Measurements from ENCODE around the gene DNAJB6. TPM values are rescaled to one million over a fixed set of nuclear protein-coding genes. Genes with fewer than 3 reads are reported as not detected.

The DNAJB6 gene
- total RNA-seq, 1 experiment from 2014 or later, result 89.7 TPM

- Histone ChIP-seq H3K4me3 (no peak overlapping the region), H3K9me3 (no peaks in the 10 kb centered on the region), H3K27me3 (no peaks in the 10 kb centered on the region), H3K36me3 (no peaks in the 10 kb centered on the region)
- no peak for DNase-seq
Observed at GRCh38 chr7:157425137-157425731, 88.4 kb downstream of the DNAJB6 start.

DNA sequence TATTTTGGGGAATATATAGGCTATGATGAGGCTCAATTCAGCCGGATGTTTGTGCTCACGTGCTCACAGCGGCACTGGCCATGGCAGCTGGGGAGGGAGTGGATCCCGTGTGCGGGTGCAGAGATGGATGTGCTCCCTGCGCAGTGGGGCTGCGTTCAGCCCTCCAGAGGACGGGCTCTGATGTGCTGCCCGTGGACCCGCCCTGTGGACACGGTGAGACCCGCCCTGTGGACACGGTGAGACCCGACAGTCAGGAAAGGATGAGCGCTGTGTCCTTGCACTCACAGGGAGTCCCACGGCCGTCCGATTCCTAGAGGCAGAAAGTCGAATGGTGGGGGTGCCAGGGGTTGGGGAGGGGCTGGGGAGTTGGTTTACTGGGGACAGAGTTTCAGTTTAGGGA lies 89.0 kb downstream of the DNAJB6 start:
- H3K4me3 ChIP-seq, result no peak overlapping the region
- no peaks in the 10 kb centered on the region for H3K9me3 ChIP-seq
- H3K36me3 ChIP-seq, result no peaks in the 10 kb centered on the region
- no peaks in the 10 kb centered on the region for H3K27me3 ChIP-seq
- DNase-seq, result no peak

- no peaks in the 10 kb centered on the region for H3K27me3 ChIP-seq
- no peaks in the 10 kb centered on the region for H3K36me3 ChIP-seq
- H3K4me3 ChIP-seq, result no peak overlapping the region
- no peaks in the 10 kb centered on the region for H3K9me3 ChIP-seq
- DNase-seq, result no peak
Observed at GRCh38 chr7:157426463-157427301, 89.9 kb downstream of the DNAJB6 start.

- Histone ChIP-seq H3K27me3 (no peaks in the 10 kb centered on the region), H3K36me3 (no peaks in the 10 kb centered on the region), H3K4me3 (no peak overlapping the region), H3K9me3 (no peaks in the 10 kb centered on the region)
- no peak for DNase-seq
Observed at GRCh38 chr7:157427811-157428553, 91.2 kb downstream of the DNAJB6 start.

DNA sequence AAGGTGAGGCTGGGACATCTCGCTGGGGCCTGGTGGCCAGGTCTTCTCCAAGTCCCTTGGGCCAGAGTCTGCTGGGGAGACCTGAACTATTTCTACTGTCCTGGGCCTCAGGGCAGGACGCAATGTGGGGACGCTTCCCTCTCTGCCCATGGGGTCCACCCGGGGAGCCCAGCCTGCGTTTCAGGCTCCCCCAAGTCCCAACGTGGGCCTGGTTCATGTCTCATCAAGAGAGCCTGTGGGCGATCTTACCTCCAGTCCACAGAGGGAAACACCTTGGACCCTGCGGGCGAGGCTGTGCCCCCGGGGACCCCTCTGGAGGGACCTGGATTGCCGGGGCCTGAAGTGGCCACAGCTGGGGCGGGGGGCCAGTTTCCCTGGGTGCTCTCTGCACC lies 91.7 kb downstream of the DNAJB6 start:
- Histone ChIP-seq H3K27me3 (no peaks in the 10 kb centered on the region), H3K36me3 (no peaks in the 10 kb centered on the region), H3K9me3 (no peaks in the 10 kb centered on the region), H3K4me3 (no peak overlapping the region)
- no peak for DNase-seq

DNA sequence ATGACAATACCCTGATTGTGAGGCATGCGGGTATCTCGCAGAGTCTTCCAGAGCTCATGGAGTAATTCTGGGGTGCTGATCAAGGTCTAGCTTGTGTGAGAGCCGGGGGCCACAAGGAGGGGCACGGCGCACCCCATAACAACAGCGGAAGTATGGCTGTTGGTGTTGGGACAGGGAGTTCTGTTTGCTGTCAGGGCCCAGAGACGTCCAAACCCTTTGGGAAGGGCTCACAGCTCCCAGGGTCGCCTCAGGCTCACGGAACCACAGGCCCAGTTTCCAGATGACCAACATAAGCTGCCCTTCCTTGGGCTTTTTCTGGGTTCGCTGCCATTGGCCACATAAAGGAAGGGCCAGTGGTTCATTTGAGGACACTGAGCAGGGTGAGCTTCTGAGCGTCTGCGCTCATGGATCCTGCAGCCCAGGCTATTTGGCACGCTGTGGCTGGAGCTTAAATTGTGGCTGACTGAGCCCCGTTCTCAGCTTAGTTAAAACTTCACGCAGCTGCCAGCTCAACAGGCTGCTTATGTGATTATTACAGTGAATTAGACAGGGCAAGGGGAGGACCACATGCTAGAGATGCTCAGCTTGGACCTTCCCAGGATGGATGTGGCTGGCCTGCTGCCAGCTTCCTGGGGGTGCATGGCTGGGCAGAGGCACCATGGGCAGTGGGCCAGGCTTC lies 92.3 kb downstream of the DNAJB6 start:
- no peak overlapping the region for H3K4me3 ChIP-seq
- DNase-seq, result no peak
- no peaks in the 10 kb centered on the region for H3K9me3 ChIP-seq
- H3K36me3 ChIP-seq, result no peaks in the 10 kb centered on the region
- H3K27me3 ChIP-seq, result no peaks in the 10 kb centered on the region

DNA sequence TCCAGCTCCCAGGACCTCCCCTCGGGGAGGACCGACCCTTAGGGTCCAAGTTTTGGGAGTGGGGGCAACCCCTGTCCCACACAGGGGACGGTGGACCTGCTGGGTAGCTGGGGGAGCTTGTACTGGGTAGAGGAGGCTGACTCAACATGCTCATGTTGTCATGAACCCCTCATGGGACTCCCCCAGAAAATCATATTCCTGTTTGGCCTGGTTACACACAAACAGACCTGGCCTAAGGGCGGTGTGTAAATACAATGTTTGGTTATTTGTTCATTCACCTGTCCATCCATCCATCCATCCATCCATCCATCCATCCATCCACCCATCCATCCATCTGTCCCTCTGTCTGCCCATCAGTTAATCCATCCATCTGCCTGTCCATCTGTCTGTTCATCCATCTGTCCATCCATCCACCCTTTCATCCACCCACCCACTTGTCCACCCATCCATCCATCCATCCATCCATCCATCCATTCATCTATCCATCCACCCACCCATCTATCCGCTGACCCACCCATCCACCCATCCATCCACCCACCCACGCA lies 92.9 kb downstream of the DNAJB6 start:
- DNase-seq, result no peak
- no peak overlapping the region for H3K4me3 ChIP-seq
- no peaks in the 10 kb centered on the region for H3K9me3 ChIP-seq
- no peaks in the 10 kb centered on the region for H3K36me3 ChIP-seq
- H3K27me3 ChIP-seq, result no peaks in the 10 kb centered on the region

DNA sequence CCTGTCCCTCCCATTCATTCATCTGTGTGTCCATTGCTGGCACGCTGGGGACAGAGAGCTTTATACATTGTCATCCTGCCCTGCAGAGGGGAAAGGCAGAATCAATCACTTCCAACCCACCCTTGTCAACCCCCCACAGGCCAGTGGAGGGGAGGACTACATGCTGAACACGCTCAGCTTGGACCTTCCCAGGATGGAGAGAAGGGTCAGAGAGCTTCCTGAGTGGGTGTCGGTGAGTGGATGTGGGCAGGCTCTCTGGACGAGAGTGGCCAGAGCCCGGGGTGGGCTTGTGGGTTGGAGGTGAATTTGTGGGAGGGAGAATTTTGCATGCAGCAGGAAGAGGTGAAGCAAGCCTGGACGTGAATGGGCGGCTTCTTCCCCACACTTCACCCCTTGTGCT lies 93.9 kb downstream of the DNAJB6 start:
- no peaks in the 10 kb centered on the region for H3K27me3 ChIP-seq
- DNase-seq, result no peak
- no peak overlapping the region for H3K4me3 ChIP-seq
- H3K36me3 ChIP-seq, result no peaks in the 10 kb centered on the region
- no peaks in the 10 kb centered on the region for H3K9me3 ChIP-seq

GRCh38 chr7:157431173-157431950 lies 94.6 kb downstream of the DNAJB6 start:
- no peak for DNase-seq
- Histone ChIP-seq H3K4me3 (no peak overlapping the region), H3K36me3 (no peaks in the 10 kb centered on the region), H3K9me3 (no peaks in the 10 kb centered on the region), H3K27me3 (no peaks in the 10 kb centered on the region)

DNA sequence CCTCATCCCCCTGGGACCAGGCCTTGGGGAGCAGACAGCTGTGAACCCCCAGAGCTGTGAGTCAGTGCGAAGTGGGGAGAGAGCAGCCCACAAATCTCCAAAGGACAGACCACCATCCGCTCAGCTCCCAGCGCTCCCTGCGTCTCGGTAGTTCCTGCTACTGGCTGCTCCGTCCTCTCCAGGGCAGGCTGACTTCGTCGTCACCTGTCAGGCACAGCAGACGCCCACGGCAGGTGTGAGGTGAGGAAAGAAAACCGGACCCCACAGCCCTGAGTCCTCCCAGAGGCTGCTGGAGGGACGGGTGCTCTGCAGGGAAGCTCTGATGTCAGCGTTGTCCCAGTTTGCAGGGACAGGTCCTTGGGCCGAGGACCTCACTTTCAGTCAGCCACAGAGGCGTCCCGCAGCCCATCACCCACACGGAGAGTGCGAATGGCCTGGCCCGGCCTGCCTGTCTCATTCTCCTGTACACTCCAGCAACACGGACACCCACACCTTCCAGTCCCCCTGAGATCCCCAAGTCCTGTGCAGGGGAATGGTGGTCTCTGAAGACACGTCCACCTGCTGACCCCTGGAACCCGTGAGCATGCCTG lies 95.2 kb downstream of the DNAJB6 start:
- Histone ChIP-seq H3K27me3 (no peaks in the 10 kb centered on the region), H3K4me3 (no peak overlapping the region), H3K36me3 (no peaks in the 10 kb centered on the region), H3K9me3 (no peaks in the 10 kb centered on the region)
- no peak for DNase-seq

DNA sequence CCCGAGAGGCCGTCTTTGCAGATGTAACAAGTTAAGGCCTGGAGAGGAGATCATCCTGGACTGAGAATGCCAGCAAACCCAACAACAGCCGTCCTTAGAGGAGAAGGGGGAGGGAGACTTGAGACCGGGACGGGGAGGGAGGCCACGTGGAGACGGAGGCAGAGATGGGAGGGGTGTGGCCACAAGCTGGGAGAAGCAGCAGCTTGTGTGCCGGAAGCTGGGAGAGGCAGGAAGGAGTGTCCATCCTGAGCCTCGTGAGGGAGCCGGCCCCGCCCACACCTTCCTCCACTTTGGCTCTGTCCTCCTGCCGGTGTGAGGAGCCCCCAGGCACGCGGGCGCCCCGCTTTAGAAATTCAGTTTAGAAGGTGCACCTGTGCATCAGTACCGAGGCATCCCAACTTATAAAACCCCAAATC lies 95.7 kb downstream of the DNAJB6 start:
- Histone ChIP-seq H3K36me3 (no peaks in the 10 kb centered on the region), H3K27me3 (no peaks in the 10 kb centered on the region), H3K4me3 (no peak overlapping the region), H3K9me3 (no peaks in the 10 kb centered on the region)
- DNase-seq, result no peak

GRCh38 chr7:157432957-157433576 lies 96.3 kb downstream of the DNAJB6 start:
- H3K9me3 ChIP-seq, result no peaks in the 10 kb centered on the region
- no peaks in the 10 kb centered on the region for H3K36me3 ChIP-seq
- H3K27me3 ChIP-seq, result no peaks in the 10 kb centered on the region
- no peak overlapping the region for H3K4me3 ChIP-seq
- no peak for DNase-seq

DNA sequence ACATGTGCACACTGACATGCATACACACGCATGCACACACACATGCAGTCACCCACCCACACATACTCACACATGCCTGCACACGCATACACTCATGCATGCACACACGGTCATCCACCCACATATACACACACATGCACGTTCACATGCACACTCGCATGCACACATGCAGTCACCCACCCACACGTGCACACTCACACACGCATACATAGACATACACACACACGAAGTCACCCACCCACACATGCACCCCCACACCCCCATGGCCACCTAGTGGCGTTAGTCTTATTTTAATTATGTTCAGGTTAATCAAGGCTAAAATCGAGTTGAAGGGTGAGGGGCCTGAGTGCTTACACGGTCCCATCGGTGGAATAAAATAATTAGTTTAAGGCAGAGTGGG lies 96.8 kb downstream of the DNAJB6 start:
- Histone ChIP-seq H3K27me3 (no peaks in the 10 kb centered on the region), H3K4me3 (no peak overlapping the region), H3K9me3 (no peaks in the 10 kb centered on the region), H3K36me3 (no peaks in the 10 kb centered on the region)
- DNase-seq, result no peak

DNA sequence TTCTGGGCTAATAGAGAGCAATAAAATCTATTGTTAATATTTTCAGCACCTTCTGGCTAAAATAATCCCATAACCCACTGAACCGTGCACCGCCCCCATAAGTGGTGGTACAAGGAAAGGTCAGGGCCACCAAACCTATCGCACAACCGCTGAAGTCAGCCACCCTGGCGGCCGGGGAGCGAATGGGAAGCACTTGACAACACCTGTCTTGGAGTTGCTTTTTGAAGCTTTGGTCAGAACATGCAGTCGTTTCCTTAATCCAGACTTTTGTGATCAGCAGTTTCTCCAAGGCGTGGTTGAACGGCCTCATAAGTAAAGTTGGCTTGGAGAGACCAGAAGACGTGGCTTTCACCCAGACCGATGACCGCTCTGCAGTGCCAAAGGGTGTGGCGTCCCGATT lies 97.4 kb downstream of the DNAJB6 start:
- H3K27me3 ChIP-seq, result no peaks in the 10 kb centered on the region
- DNase-seq, result no peak
- H3K4me3 ChIP-seq, result no peak overlapping the region
- no peaks in the 10 kb centered on the region for H3K9me3 ChIP-seq
- H3K36me3 ChIP-seq, result no peaks in the 10 kb centered on the region

- no peak overlapping the region for H3K4me3 ChIP-seq
- no peaks in the 10 kb centered on the region for H3K36me3 ChIP-seq
- no peaks in the 10 kb centered on the region for H3K9me3 ChIP-seq
- no peaks in the 10 kb centered on the region for H3K27me3 ChIP-seq
- no peak for DNase-seq
Observed at GRCh38 chr7:157434701-157435100, 97.9 kb downstream of the DNAJB6 start.

Measured in MG63 (cell line).